ENCODE results near the gene EPB41L4A.

The EPB41L4A gene

GRCh38 chr5:112303685-112304084 is 115.4 kb downstream of the EPB41L4A start:
- no peak for DNase-seq

- DNase-seq: no peak
These were observed 125.0 kb downstream of the EPB41L4A start for GRCh38 chr5:112294126-112294525.

DNA sequence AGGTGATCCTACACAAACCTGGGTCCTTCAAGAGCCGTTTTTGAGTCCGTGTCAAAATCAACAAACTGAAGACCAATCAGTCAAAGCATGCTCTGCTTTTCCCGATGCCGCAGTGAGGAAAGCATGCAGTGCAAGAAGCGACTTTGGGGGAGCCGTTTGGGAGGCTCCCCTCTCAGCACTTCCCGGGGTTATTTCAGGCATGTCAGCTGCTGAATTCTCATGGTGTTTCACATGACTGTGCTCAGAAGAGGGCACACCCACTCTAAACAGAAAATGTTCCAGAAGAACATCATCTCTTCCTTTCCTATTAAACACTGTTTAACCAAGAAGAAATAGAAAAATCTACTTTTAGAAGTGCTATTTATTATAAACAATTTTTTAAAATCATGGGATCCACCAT is 125.5 kb downstream of the EPB41L4A start:
- no peak for DNase-seq

GRCh38 chr5:112290691-112291090 is 128.4 kb downstream of the EPB41L4A start:
- no peak for DNase-seq

GRCh38 chr5:112289465-112289864 is 129.6 kb downstream of the EPB41L4A start:
- no peak for DNase-seq

DNA sequence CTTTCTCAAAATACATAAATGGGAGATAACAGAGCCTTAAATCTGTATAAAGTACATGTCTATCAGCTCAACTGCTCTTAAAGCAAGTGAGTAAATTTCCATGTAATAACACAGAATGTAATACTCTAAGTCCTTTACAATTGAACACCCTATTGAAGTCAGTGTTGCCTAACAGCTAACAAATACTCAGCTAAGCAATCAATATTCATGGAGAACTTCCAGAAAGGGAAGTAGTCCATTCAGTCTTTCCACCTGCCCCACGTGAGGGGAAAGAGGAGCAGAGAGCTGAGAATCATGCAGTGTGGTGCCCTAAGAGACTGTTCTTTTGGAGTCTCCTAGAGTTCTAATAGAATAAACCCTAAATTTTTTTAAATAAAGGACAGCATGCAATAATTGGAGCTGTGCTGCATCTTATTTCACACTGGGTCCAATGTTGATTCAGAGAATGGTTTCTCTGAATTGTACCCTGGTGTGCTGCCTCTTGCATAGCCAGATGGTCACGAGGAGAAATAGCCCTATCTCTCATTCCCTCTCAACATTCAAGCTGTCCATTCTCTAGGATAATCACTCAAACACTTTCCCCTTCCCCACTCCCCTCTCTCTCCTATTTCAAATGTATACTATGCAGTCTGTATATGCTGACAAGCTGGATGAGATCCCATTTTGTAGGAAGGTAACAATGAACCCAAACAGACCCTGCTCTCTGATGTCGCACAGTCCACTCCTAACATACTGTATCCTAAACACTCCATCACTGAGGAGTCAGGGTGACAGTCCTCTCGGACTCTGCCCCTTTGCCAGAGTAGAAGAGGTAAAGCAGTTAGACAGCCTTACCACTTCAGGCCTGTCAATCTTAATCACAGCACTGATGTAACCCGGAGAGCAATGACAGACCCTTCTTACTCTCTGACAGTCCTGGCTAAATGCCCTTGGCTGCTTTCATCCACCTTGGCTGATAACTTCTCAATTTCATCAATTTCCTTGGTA is 134.8 kb downstream of the EPB41L4A start:
- DNase-seq: no peak

GRCh38 chr5:112283034-112283582 is 136.0 kb downstream of the EPB41L4A start:
- no peak for DNase-seq

DNA sequence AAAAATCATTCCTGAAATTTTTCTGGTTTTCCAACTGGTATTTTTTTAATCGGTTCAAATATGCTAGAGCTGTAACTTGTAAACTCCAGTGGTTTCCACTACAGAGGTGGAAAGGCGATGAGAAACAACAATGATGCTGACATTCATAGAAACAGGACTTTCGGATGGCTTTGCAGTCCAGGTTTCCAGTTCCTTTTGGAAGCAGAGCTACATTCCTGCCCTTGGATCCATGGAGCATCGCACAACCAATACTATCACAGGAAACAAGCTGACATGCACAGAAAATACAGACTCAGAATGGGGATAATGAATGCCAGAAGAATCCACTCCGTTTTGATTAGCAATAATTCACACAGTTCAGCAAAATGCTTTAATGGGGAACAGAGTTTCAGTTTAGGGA is 140.0 kb downstream of the EPB41L4A start:
- DNase-seq: no peak

GRCh38 chr5:112276991-112277390 is 142.1 kb downstream of the EPB41L4A start:
- no peak for DNase-seq

- no peak for DNase-seq
These were observed 143.4 kb downstream of the EPB41L4A start for GRCh38 chr5:112275671-112276070.

DNA sequence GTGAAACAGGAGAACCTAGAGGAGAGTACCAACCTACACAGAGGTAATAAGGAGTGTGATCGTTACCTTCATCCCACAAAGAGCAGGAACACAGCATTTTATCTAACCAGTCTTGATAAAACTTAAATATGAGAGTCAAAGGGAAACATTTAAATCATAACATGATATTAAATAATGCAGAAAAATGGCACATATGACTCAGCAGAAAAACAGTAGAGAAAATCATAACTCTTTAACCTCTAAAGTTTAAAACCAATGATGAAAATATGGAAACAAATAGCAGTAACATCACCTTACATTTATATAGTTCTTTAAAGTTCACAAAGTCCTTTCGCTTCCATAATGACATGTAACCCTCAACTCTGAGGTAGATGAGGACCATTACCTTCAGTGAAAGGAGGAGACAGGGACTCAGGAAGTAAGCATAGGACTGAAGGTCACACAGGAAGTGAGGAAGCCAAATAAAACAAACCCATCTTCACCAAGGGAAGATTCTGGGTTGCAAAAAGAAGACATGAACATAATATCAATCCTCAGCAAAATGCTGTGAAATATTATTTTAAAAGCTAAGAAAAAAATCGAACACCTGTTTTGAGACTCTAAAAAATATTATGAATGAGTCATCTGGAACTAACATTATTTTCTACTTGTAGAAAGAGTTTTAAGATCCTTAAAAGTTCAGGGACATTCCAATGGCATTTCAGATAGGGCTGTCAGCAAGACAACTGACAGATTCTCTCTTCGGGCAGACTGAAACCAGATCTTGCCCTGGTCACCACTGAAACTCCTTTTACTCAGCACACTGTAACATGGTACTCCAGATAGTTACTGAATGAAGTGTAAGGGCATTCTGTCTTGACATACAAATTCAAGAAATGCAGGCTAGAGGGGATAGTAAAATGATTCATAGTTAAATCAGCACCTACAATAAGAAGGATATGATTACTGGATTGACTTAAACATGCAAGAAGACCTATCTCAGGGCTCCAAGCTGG is 148.5 kb downstream of the EPB41L4A start:
- no peak for DNase-seq

DNA sequence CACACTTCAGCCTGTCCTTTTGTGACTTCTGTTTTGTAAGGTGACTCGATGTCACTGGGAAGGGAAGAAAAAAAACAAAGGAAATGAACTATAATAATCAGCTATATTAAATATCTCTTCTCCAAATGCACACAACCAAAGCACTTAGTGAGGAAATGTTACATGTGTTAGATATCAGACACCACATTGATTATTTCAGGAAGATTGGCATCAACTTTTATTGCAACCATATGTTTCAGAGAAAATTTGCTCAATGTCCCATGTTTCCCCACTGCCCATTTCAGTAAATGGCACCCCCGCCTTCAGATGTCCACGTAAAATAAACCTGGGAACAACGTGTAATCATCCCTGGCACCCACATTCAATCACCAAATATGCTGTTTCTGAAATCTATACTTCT is 151.8 kb downstream of the EPB41L4A start:
- DNase-seq: no peak

- no peak for DNase-seq
These were observed 154.4 kb downstream of the EPB41L4A start for GRCh38 chr5:112264666-112265065.

DNA sequence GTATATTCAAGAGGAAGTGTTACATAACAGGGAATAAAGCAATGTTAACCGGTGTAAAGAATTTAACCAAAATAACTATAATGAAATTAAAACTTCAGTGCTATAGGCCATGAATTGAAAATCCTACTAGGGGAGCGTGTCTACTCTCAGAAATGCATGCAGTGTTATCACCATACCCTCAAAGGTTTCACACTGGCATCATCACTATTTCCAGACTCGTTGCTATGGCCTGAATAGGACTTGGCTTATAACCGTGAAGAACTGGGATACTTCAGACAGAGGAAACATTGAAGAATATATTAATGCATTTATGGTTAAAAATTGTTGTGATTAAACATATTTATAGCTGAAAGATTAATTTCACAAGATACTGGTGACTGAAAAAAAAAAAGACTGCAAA is 154.9 kb downstream of the EPB41L4A start:
- no peak for DNase-seq

- no peak for DNase-seq
These were observed 155.6 kb downstream of the EPB41L4A start for GRCh38 chr5:112263469-112263868.

DNA sequence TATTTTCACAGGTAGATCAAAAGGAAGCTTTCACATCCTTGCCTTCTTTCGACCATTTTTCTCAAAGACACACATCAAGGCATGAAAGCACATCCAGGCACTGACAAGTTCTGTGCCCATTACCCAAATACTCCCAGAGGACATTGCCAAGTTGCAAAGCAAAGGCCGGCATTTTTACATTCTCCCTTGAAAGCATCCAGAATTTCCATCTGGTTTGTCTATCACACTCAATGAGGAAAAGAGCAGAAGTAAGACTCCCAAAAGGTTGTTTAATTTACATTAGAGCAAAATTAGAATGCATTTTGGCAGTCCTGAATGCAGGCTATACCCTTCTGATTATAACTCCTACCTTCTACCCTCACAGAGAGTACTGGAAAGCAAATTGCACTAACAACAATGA is 160.5 kb downstream of the EPB41L4A start:
- no peak for DNase-seq

GRCh38 chr5:112257976-112258375 is 161.1 kb downstream of the EPB41L4A start:
- DNase-seq: no peak

DNA sequence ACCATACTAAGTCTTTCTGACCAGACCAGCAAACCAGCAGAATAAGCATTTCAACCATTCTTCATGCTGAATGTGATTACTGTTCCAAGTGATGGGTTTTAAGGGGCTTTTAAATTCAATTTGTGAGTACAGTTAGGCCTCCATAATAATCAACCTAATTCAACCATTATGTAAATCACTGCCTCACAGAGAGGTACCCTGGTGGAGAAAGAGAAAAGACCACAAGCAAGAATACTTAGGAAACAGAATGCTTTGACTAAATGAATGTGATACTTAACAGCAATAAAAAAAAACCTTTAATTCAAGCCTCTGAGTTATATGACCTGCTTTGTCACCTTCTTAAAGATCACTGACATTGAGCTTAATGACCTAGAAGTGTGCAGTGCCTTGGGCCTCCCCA is 162.1 kb downstream of the EPB41L4A start:
- DNase-seq: no peak

GRCh38 chr5:112254303-112254702 is 164.8 kb downstream of the EPB41L4A start:
- DNase-seq: no peak

DNA sequence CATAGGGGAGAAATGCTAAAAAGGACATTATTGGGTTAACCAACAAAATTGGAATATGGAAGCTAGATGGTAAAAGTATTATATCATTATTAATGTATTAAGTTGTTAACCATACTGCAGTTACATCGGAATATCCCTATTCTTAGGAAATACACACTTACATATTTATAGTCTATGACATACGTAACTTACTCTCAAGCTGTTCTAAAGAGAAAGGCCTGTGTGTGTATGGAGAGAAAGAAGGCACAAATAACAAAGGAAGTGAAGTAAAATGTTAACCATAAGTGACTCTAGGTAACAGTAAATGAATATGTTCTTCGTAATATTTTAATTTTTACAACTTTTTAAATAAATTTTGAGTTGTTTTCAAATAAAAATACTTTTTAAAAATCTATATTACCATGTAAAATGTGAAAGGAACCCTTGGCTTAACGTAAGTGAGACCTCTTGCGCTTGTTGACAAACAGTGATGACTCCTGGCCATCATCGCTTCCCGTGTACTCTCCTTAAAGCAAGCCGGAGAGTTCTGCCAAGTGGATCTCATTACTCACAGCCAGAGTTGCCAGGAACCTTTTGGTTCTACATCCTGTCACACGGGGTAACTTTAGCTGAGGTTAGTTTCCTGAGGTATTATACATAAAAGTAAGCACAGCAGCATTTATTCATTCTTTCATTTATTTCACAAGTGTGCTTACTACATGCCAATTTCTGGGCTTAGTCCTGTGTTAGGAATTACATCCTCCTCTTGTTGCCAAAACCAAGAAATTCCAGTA is 165.4 kb downstream of the EPB41L4A start:
- no peak for DNase-seq

DNA sequence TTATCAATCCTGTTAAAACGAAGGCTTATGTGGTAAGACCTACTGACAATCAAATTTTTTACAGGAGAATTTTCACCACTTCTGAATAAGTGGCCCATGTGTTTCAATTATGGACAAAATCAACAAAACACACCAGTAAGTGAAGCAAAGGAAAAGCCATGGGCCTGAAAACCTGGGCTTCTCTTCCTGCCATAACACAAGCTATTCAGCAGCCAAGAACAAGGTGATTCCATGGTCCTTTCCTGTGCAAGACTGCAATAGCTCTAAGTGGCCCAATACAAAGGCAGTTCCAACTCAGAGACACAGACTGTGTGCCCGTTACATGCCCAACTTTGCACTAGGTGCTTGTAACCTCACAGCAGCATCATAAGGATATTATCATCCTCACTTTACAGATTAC is 168.5 kb downstream of the EPB41L4A start:
- DNase-seq: no peak

- DNase-seq: no peak
These were observed 170.5 kb downstream of the EPB41L4A start for GRCh38 chr5:112248623-112249022.

Measured in NCI-H446 treated with DMSO at 0.1 percent for 48 hours (cell line).